Measurements from ENCODE around the gene RLBP1.

DNA sequence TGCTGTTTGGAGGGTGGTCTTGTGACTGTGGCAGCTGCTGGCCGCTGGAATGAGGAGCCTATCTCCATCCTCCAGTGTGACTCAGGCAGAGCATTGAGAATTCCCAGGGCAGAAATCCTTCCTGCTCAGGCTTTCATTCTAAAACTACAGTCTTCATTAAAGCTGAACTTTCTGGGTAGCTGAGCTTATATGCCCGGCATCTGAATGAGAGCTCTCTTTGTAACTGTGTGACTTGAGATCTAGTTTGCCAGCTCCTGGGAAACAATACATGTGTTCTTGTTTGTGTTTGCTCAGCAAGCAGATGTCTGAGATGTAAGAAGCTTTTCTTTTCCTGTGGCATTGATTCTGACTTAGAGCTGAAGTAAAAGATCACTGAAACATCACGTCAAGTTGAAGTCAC is 22.4 kb downstream of the RLBP1 start:
- no peak for TF ChIP-seq POLR2A (IDR thresholded peaks at IDR 0.05; ENCODE audit: low read depth)
- TF ChIP-seq, protein P1, sequence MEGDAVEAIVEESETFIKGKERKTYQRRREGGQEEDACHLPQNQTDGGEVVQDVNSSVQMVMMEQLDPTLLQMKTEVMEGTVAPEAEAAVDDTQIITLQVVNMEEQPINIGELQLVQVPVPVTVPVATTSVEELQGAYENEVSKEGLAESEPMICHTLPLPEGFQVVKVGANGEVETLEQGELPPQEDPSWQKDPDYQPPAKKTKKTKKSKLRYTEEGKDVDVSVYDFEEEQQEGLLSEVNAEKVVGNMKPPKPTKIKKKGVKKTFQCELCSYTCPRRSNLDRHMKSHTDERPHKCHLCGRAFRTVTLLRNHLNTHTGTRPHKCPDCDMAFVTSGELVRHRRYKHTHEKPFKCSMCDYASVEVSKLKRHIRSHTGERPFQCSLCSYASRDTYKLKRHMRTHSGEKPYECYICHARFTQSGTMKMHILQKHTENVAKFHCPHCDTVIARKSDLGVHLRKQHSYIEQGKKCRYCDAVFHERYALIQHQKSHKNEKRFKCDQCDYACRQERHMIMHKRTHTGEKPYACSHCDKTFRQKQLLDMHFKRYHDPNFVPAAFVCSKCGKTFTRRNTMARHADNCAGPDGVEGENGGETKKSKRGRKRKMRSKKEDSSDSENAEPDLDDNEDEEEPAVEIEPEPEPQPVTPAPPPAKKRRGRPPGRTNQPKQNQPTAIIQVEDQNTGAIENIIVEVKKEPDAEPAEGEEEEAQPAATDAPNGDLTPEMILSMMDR (IDR thresholded peaks at IDR 0.05), result no peak
- TF ChIP-seq POLR2AphosphoS5 (IDR thresholded peaks at IDR 0.05), result no peak

Measured in esophagus muscularis mucosa (tissue), 3 donors.